Endothelial cell of umbilical vein (primary cell): ENCODE results near the gene THSD4.

Experiments used
- EZH2 ChIP-seq: IDR thresholded peaks from 2 replicates; pipeline ENCODE4 v1.6.1; 2012; ENCODE audit warnings: borderline replicate concordance, low read depth, mild to moderate bottlenecking, moderate library complexity, low read length, inconsistent platforms; ENCODE audit not compliant: severe bottlenecking
- GATA2 ChIP-seq: IDR thresholded peaks from 2 replicates; pipeline ENCODE4 v1.7.0; 2011; ENCODE audit warnings: low read depth, mild to moderate bottlenecking, moderate library complexity, mixed read lengths, low read length; ENCODE audit not compliant: insufficient read length, insufficient read depth
- POLR2A ChIP-seq: IDR thresholded peaks from 2 replicates; pipeline ENCODE4 v1.6.1; 2012; ENCODE audit warnings: low read depth, mild to moderate bottlenecking, control low read depth, low read length
- TF ChIP-seq, protein P1 (sequence below), 2 donors: IDR thresholded peaks; 1 replicate in 1 of 2; 2 replicates in 1 of 2; pipeline ENCODE4 v1.5.1; 2011; ENCODE audit warnings: low read length in 2 of 2, mild to moderate bottlenecking in 2 of 2, moderate library complexity in 2 of 2, control low read depth in 1 of 2, inconsistent platforms in 1 of 2, low read depth in 1 of 2; ENCODE audit not compliant: insufficient read depth in 1 of 2; ENCODE audit errors: extremely low read depth in 1 of 2

DNA sequence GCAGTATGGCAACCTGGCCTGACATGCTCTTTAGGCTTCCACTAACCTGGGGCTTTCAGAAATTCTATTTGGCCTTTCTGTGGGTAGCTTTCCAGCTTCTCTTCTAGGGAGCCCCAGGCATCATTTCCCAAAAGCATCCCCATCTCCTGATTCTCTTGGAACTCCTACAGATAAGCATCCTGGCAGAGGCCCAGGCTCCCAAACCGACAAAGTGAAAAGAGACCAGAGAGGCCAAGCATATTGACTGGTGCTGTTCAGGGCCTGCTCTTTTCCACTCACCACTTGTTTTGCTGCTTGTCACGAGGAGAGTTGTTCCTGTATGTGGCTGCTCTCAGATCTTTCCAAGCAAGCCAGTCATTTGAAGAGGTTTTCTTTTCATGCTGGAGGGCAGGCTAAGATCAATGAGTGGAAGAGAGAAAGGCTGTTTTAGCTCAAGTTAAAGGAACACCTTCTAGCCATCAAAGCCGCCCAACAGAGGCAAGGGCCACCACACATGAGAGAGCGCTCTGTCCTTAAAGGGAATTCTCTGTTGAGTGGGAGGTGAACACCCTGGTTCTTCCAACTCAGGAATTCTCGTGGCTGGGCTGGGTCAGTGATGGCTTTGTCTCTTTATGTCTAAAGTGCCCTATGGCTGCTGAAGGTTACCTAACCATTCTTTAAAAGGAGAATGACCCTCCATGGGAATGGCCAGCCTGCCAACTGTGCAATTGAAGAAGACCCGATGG lies 664.0 kb downstream of the THSD4 start:
- TF ChIP-seq GATA2 (no peak), EZH2 (no peak), POLR2A (no peak)
- TF ChIP-seq, protein P1, sequence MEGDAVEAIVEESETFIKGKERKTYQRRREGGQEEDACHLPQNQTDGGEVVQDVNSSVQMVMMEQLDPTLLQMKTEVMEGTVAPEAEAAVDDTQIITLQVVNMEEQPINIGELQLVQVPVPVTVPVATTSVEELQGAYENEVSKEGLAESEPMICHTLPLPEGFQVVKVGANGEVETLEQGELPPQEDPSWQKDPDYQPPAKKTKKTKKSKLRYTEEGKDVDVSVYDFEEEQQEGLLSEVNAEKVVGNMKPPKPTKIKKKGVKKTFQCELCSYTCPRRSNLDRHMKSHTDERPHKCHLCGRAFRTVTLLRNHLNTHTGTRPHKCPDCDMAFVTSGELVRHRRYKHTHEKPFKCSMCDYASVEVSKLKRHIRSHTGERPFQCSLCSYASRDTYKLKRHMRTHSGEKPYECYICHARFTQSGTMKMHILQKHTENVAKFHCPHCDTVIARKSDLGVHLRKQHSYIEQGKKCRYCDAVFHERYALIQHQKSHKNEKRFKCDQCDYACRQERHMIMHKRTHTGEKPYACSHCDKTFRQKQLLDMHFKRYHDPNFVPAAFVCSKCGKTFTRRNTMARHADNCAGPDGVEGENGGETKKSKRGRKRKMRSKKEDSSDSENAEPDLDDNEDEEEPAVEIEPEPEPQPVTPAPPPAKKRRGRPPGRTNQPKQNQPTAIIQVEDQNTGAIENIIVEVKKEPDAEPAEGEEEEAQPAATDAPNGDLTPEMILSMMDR (IDR thresholded peaks at IDR 0.05; ENCODE audit: extremely low read depth in 1 of 2, insufficient read depth in 1 of 2, low read depth in 1 of 2, low read length in 2 of 2): no peak
